Aorta (tissue), 5 donors: ENCODE data around the gene PRSS8. TPM values are rescaled to one million over a fixed set of nuclear protein-coding genes. Genes with fewer than 3 reads are reported as not detected.
"Not testable (repeated sequence)": the region's sequence is repeated elsewhere in the genome, so short reads cannot be mapped to it uniquely, and the experiment has no call there.

Experiments used
- ATAC-seq: fragments of 200-7000 bp; cut with Tn5 transposase; one replicate; pipeline ENCODE4 v1.9.1; 2022; ENCODE audit warnings: moderate library complexity; ENCODE audit not compliant: low FRiP score
- DNase-seq, 2 donors: peaks; one replicate each; pipeline ENCODE4 v3.0.0-alpha.2; 2020
- H3K27ac ChIP-seq, 2 donors: one replicate each; pipeline ENCODE4 v1.5.1; 2013; ENCODE audit warnings: low read length in 2 of 2, mild to moderate bottlenecking in 2 of 2, moderate library complexity in 2 of 2, control low read depth in 1 of 2, inconsistent platforms in 1 of 2, low read depth in 1 of 2
- H3K27me3 ChIP-seq, 2 donors: one replicate each; pipeline ENCODE4 v1.6.1; 2013; ENCODE audit warnings: control low read depth in 1 of 2, low read length in 1 of 2, mild to moderate bottlenecking in 1 of 2, moderate library complexity in 1 of 2; ENCODE audit not compliant: insufficient read depth in 2 of 2, control insufficient read depth in 1 of 2
- H3K36me3 ChIP-seq, 2 donors: one replicate each; pipeline ENCODE4 v1.6.1; 2013; ENCODE audit warnings: control low read depth in 1 of 2, low read length in 1 of 2, mild to moderate bottlenecking in 1 of 2; ENCODE audit not compliant: insufficient read depth in 2 of 2, control insufficient read depth in 1 of 2
- H3K4me1 ChIP-seq, 2 donors: one replicate each; pipeline ENCODE4 v1.6.1; 2013; ENCODE audit warnings: low read length in 2 of 2, control low read depth in 1 of 2, mild to moderate bottlenecking in 1 of 2, moderate library complexity in 1 of 2; ENCODE audit not compliant: insufficient read depth in 2 of 2, control insufficient read depth in 1 of 2
- H3K4me3 ChIP-seq, 2 donors: one replicate each; pipeline ENCODE4 v1.5.1; 2013; ENCODE audit warnings: low read length in 2 of 2, control low read depth in 1 of 2, mild to moderate bottlenecking in 1 of 2
- H3K9me3 ChIP-seq: one replicate; pipeline ENCODE4 v1.6.1; 2013; ENCODE audit warnings: mild to moderate bottlenecking, low read length; ENCODE audit not compliant: control insufficient read depth
- WGBS, 2 donors: extraction: QIAGEN DNeasy Blood & Tissue Kit; methylation state at CpG; one replicate each; pipeline ENCODE4 v1.1.7; 2013; 5-methylcytosine and 5-hydroxymethylcytosine counted together
- intact Hi-C, 2 donors: fragments of 100-400 bp; cut with DNase I; formaldehyde crosslinking; loops; one replicate each; pipeline versions ENCODE4 v1.14.2 to v1.15.0; 2022
- polyA plus RNA-seq, 2 donors: library from polyadenylated mRNA; stranded (reverse); fragments of 200-250 nt; gene quantifications; one replicate each; pipeline ENCODE4 v1.2.3, GENCODE V29; 2013
- total RNA-seq, 2 donors: library from RNA; stranded (reverse); fragmentation: NEBNext Ultra II Directional; extraction: Animal tissue kit (Norgen Biotek cat#: 25700); gene quantifications; one replicate each; pipeline ENCODE4 v1.2.1, GENCODE V29; 2021
- donor health status: healthy with polysubstance abuse.
- donor health status: Bipolar disorder and iron deficiency.
- donor health status: DM: no; HTN: no; CAD: no.
- donor health status: DM: no; HTN: no; CAD: no.
- donor health status: DM: yes; HTN: yes; CAD: no.

Gene PRSS8
- total and polyA plus RNA-seq, 4 donors: 0.77 to 11.9 TPM; not detected in 2

DNA sequence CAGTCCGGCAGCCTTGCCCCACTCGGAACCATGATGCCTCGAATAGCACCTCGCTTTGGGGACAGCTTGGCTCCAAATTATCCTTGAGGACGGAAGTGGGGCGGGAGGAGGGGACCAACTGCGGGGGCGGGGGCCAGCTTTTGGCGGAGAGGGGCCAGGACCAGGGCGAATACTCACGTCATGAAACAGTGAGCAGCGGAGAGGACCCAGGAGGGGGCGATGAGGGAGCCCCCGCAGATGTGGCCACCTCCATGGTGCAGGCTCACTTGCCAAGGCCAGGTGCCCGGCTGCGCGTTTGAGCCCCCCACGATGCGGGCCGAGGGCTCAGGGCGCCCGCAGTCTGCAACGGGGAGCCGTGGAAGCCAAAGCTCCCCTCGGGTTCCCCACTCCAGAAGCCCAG, 13.4 kb upstream of the PRSS8 start:
- intact Hi-C loops: loop anchor here in 1 of 2 donors (10.0 kb wide), 1 partner anchor 164 kb away; the partner anchor contains the start of gene HSD3B7

DNA sequence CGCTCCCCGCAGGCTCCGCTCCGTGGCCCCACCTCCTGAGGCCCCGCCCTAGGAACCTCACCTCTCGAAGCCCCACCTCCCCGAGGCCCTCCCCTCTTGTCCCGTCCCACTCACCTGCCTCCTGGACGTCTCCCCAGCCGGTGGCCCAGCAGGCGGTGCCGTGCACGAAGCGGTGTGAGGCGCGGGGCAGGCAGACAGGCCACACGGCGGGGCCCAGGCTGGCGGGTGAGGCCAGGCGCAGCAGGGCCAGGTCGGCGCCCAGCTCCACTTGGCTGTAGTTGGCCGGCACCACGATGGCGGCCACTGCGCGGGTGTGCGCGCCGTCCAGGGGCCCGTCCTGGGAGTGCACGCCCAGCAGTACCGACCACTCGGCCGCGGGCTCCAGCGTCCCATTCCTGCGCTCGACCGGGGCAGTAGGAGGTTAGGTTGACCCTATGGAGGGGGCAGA, 12.8 kb upstream of the PRSS8 start:
- Histone ChIP-seq H3K36me3 (no peaks in the 10 kb centered on the region), H3K4me3 (no peak overlapping the region), H3K9me3 (no peaks in the 10 kb centered on the region), H3K27ac (no peak overlapping the region), H3K27me3 (no peaks in the 10 kb centered on the region), H3K4me1 (no peaks in the 10 kb centered on the region)
- DNase-seq (no peak), ATAC-seq (no peak)
- intact Hi-C loops: loop anchor here in 1 of 2 donors (10.0 kb wide), 1 partner anchor 164 kb away; the partner anchor contains the start of gene HSD3B7
- WGBS, 2 donors: 7 to 11% methylated on average over 30 to 40 of the region's 40 CpGs

More for the DNA sequence above, 13.4 kb upstream of the PRSS8 start:
- H3K4me1 ChIP-seq: no peaks in the 10 kb centered on the region
- 70 to 78% methylated on average over 23 to 25 of the region's 25 CpGs for WGBS, 2 donors
- H3K36me3 ChIP-seq: no peaks in the 10 kb centered on the region
- DNase-seq (no peak), ATAC-seq (no peak)
- H3K27ac ChIP-seq: no peak overlapping the region
- H3K4me3 ChIP-seq: no peak overlapping the region
- H3K9me3 ChIP-seq: no peaks in the 10 kb centered on the region
- no peaks in the 10 kb centered on the region for H3K27me3 ChIP-seq

DNA sequence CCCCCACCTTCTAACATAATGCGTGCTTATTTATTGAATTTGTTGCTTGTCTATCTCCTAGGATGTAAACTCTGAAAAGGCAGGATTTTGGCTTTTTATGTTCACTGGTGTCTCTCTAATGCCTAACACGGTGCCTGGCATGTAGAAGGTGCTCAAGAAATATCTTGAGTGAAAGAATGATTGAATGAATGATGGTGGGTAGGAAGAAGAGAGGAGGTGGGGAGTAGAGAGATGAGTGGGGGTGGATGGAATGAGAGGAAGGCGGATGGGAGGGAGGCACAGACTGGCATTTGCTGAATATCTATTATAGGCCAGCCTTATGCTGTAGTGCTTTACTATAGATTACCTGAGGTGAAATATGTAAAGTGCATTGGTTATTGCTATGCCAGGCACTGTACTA, 12.0 kb upstream of the PRSS8 start:
- 92 to 94% methylated on average over 3 of the region's 3 CpGs for WGBS, 2 donors
- Histone ChIP-seq H3K4me1 (no peaks in the 10 kb centered on the region), H3K36me3 (no peaks in the 10 kb centered on the region), H3K27ac (no peak overlapping the region), H3K27me3 (no peaks in the 10 kb centered on the region), H3K4me3 (no peak overlapping the region), H3K9me3 (no peaks in the 10 kb centered on the region)
- no peak for DNase-seq
- intact Hi-C loops: loop anchor here in 1 of 2 donors (10.0 kb wide), 1 partner anchor 163 kb away; the partner anchor contains the start of gene HSD3B7
- ATAC-seq: no peak

DNA sequence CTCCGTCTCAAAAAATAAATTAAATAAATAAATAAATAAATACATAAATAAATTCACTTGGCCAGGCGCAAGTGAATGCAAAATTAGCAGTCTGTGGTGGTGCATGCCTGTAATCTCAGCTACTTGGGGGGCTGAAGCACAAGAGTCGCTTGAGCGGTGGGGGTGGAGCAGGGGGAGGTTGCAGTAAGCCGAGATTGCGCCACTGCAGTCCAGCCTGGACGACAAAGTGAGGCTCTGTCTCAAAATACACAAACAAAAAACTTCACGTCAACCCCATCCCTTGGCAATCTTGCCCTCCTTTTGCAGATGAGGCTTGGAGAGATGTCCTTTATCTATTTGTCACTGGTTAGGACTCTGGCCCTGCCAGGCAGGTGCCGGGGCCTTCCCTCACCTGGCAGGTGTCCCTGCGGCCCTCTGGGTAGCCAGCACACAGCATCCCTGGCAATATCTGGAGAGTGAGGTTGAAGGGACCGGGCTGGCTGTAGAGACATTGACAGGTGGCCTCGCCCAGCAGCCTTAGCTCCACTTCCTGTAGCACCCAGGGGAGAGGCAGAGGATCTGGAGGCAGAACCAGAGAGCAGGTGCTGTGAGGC, 10.0 kb upstream of the PRSS8 start:
- ATAC-seq: no peak
- no peak overlapping the region for H3K4me3 ChIP-seq
- no peaks in the 10 kb centered on the region for H3K9me3 ChIP-seq
- intact Hi-C loops: loop anchor here in 1 of 2 donors (10.0 kb wide), 1 partner anchor 161 kb away; the partner anchor contains the start of gene HSD3B7
- no peaks in the 10 kb centered on the region for H3K36me3 ChIP-seq
- H3K27ac ChIP-seq: no peak overlapping the region
- 80 to 82% methylated on average over 12 of the region's 12 CpGs for WGBS, 2 donors
- peaks cover 0 to 3% of the 10 kb centered on the region in 2 donors for H3K4me1 ChIP-seq
- no peak for DNase-seq
- no peaks in the 10 kb centered on the region for H3K27me3 ChIP-seq

DNA sequence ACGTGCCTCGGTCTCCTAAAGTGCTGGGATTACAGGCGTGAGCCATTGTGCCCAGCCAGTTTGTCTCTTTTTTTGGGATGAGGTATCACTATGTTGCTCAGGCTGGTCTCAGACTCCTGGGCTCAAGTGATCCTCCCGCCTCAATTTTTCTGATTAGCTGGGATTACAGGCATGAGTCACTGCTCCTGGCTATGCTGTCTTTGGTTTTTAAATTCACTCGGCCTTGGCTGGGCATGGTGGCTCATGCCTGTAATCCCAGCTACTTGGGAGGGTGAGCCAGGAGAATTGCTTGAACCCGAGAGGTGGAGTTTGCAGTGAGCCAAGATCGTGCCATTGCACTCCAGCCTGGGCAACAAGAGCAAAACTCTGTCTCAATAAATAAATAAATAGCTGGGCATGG, 8.9 kb upstream of the PRSS8 start:
- not testable (repeated sequence) for H3K9me3 ChIP-seq, H3K4me1 ChIP-seq, ATAC-seq, DNase-seq, H3K4me3 ChIP-seq, H3K27ac ChIP-seq, H3K27me3 ChIP-seq, H3K36me3 ChIP-seq
- WGBS, 2 donors: 81 to 82% methylated on average over 7 of the region's 7 CpGs
- intact Hi-C loops: loop anchor here (5.0 to 10.0 kb wide), 3 partner anchors 37 to 160 kb away; partner anchors contain the start of genes BCKDK (in 1 of the 2) and HSD3B7 (in 1 of the 2)

DNA sequence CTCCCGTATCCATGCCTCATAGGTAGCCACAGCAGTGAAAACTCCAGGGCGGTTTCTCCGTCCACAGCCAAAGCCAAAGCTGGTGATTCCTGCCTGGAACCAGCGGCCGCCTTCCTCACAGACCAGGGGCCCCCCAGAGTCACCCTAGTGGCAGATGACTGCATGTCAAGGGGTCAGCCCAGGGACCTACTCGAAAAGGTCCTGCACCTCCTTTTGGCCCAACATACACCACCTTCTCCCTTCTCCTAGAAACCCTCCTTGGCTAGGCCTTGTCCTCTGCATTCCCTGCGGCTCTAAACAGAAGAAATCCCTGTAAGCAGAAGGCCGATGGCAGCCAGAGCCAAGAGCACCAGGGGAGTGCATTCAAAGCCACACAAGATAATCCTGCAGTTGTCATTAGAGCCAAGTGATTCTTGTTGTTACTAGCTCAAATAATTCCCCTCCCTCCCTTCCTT, 8.2 kb upstream of the PRSS8 start:
- intact Hi-C loops: loop anchor here (5.0 to 10.0 kb wide), 3 partner anchors 36 to 159 kb away; partner anchors contain the start of genes BCKDK (in 1 of the 2) and HSD3B7 (in 1 of the 2)
- Histone ChIP-seq H3K27ac (no peak overlapping the region), H3K4me1 (peaks cover 0 to 3% of the 10 kb centered on the region in 2 donors), H3K27me3 (no peaks in the 10 kb centered on the region), H3K4me3 (no peak overlapping the region), H3K36me3 (no peaks in the 10 kb centered on the region), H3K9me3 (no peaks in the 10 kb centered on the region)
- ATAC-seq (no peak), DNase-seq (no peak)
- WGBS, 2 donors: 95% methylated on average over 8 of the region's 8 CpGs

DNA sequence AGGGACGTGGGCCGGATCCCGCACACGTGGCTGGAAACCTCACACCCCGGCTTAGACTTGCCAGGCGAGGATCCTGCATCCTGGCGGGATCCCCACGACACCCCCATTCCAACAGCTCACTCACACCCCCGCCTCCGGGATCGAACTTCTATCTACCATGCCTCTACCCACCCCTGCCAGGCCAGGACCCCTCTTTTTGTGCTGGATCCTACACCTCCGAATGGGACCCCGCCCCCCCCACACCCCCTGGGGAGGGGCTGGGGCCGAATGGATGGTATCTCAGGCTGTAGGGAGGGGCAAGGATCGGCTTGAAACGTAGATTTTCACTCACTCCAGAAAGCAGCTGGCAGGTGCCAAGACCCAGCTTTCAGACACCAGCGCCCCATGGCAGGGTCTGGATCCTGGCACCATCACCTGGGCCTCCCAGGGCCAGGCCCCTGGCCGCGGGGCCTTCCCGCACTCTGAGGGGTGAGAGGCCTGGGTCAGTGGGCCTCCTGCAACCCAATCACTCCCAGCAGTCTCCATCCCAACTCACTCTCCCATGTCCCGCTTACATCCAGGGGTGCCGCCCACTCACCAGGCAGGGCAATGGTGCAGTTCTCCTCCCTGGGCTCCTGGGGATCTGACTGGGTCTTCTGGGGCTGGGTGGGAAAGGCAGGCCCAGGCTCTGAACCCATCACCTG, 7.6 kb upstream of the PRSS8 start:
- intact Hi-C loops: loop anchor here (5.0 to 10.0 kb wide), 3 partner anchors 36 to 158 kb away; partner anchors contain the start of genes BCKDK (in 1 of the 2) and HSD3B7 (in 1 of the 2)
- H3K36me3 ChIP-seq: no peaks in the 10 kb centered on the region
- H3K4me1 ChIP-seq: peaks cover 0 to 3% of the 10 kb centered on the region in 2 donors
- H3K4me3 ChIP-seq: no peak overlapping the region
- no peaks in the 10 kb centered on the region for H3K9me3 ChIP-seq
- DNase-seq: peak in 1 of 2 donors; percentile 65
- H3K27ac ChIP-seq: no peak overlapping the region
- no peaks in the 10 kb centered on the region for H3K27me3 ChIP-seq
- no peak for ATAC-seq
- 58 to 60% methylated on average over 18 to 22 of the region's 22 CpGs for WGBS, 2 donors

DNA sequence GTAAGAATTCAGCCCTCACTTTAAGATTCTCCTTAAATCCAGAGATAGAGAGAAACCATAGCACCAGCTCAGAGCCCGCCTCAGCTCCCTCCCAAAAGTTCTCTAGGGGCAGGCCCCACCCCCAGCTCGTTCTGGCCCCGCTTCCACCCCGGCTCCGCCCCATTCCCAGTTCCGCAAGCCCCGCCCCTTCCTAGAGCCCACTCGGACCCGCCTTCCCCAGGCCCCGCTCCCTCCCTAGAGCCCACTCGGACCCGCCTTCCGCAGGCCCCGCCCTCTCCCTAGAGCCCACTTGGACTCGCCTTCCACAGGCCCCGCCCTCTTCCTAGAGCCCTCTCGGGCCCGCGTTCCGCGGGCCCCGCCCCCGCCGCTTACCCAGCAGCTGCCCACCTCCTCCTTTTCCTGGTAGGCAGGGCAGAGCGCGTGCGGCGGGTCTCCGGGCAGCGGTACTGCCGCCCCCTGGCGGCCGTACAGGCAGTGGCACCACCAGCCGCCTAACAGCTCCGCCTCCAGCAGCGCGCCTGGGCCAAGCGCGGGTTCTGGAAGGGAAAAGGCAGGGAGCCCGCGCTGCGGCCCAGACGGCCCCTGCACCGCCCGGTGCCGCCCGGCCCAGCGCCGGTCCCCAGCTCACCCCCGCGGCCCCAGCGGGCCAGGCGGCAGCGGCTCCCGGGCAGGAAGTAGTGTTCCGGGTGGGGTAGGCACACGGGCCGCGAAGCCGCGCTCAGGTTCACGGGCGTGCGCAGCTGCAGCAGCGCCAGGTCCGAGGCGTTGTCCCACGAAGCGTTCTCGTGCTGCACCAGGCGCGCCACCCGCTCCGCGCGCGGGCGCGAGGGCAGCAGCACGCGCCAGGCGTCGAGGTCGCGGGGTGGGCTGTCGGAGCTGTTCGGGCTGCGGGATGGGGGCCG, 6.8 kb upstream of the PRSS8 start:
- H3K9me3 ChIP-seq: no peaks in the 10 kb centered on the region
- WGBS, 2 donors: 2 to 3% methylated on average over 69 to 89 of the region's 89 CpGs
- H3K27ac ChIP-seq: peak overlapping the region in 1 of 2 donors; percentile 77
- peak; percentile 99 for ATAC-seq
- H3K4me1 ChIP-seq: peaks cover 0 to 3% of the 10 kb centered on the region in 2 donors
- peak; percentile 99 to 100 for DNase-seq
- no peaks in the 10 kb centered on the region for H3K36me3 ChIP-seq
- peak overlapping the region in 1 of 2 donors; percentile 5 for H3K4me3 ChIP-seq
- H3K27me3 ChIP-seq: no peaks in the 10 kb centered on the region
- intact Hi-C loops: loop anchor here (1.0 to 10.0 kb wide), 5 partner anchors 35 to 158 kb away; partner anchors contain the start of genes BCKDK (in 1 of the 2), FUS (in 1 of the 2), HSD3B7 (in 1 of the 2) and VKORC1 (in 1 of the 2)
